Heart left ventricle (tissue), 16 donors: ENCODE data around the gene SCAMP1. TPM values are rescaled to one million over a fixed set of nuclear protein-coding genes. Genes with fewer than 3 reads are reported as not detected.
A peak's percentile ranks its signal among the peaks of the same experiment; 100 is the strongest.

Source experiments
- ATAC-seq, 4 donors: fragments of 200-7000 bp; cut with Tn5 transposase; one replicate each; pipeline ENCODE4 v1.9.1; 2020 to 2022; ENCODE audit warnings: moderate library complexity in 4 of 4, mild to moderate bottlenecking in 3 of 4, moderate number of reproducible peaks in 1 of 4
- DNase-seq, 5 donors: peaks; one replicate each; pipeline ENCODE4 v3.0.0-alpha.2; 2020
- H3K27ac ChIP-seq, 12 donors: fragments of 200-600 bp; sonication (generic) in 4 of 12; one replicate each; pipeline versions ENCODE4 v1.5.0 to v1.8.0; 2016 to 2022; ENCODE audit warnings: mild to moderate bottlenecking in 2 of 12
- H3K27me3 ChIP-seq, 9 donors: fragments of 200-600 bp; sonication (generic) in 2 of 9; one replicate each; pipeline versions ENCODE4 v1.5.1 to v1.8.0; 2016 to 2022; ENCODE audit warnings: mild to moderate bottlenecking in 3 of 9
- H3K36me3 ChIP-seq, 9 donors: fragments of 200-600 bp; sonication (generic) in 2 of 9; one replicate each; pipeline versions ENCODE4 v1.5.0 to v1.8.0; 2018 to 2022; ENCODE audit warnings: mild to moderate bottlenecking in 2 of 9
- H3K4me1 ChIP-seq, 12 donors: fragments of 200-600 bp; sonication (generic) in 4 of 12; one replicate each; pipeline versions ENCODE4 v1.5.0 to v1.8.0; 2016 to 2022; ENCODE audit warnings: mild to moderate bottlenecking in 3 of 12
- H3K4me3 ChIP-seq, 12 donors: fragments of 200-600 bp; sonication (generic) in 4 of 12; one replicate each; pipeline versions ENCODE4 v1.5.0 to v1.8.0; 2017 to 2022; ENCODE audit warnings: mild to moderate bottlenecking in 9 of 12, moderate library complexity in 4 of 12
- H3K9me3 ChIP-seq, 12 donors: fragments of 200-600 bp; sonication (generic) in 4 of 12; one replicate each; pipeline versions ENCODE4 v1.5.0 to v1.8.0; 2016 to 2022; ENCODE audit warnings: mild to moderate bottlenecking in 1 of 12
- POLR2A ChIP-seq, 2 donors: fragments of 450-650 bp; IDR thresholded peaks; one replicate each; pipeline ENCODE4 v1.6.1; 2017; ENCODE audit warnings: antibody characterized with exemption in 2 of 2, mild to moderate bottlenecking in 2 of 2, moderate library complexity in 2 of 2
- WGBS, 4 donors: extraction: QIAGEN DNeasy Blood & Tissue Kit in 2 of 4; methylation state at CpG; one replicate each; pipeline versions ENCODE4 v1.1.5 to v1.1.7; 2013 to 2018; 5-methylcytosine and 5-hydroxymethylcytosine counted together
- intact Hi-C, 10 donors: fragments of 100-400 bp; cut with DNase I; formaldehyde crosslinking; loops; one replicate each; pipeline versions ENCODE4 v1.11.1 to v1.14.2; 2022
- polyA plus RNA-seq, 2 donors: library from polyadenylated mRNA; stranded (reverse); fragments of 200-250 nt; gene quantifications; one replicate each; pipeline ENCODE4 v1.2.3, GENCODE V29; 2013
- total RNA-seq, 9 donors: library from RNA; depleted of rRNA in 2 of 9; stranded (reverse); fragments of >200 nt in 2 of 9; fragmentation: NEBNext Ultra II Directional in 3 of 9; extraction: Animal tissue kit (Norgen Biotek cat#: 25700) in 3 of 9; gene quantifications; one replicate each; pipeline versions ENCODE4 v1.1.0 to v1.2.4, GENCODE V29; 2016 to 2023
- TF ChIP-seq, protein P1 (sequence below), 12 donors: fragments of 200-600 bp; sonication (generic) in 4 of 12; IDR thresholded peaks; one replicate each; pipeline versions ENCODE4 v1.5.0 to v1.8.0; 2018 to 2022; ENCODE audit warnings: antibody characterized with exemption in 12 of 12, mild to moderate bottlenecking in 5 of 12
- donor health status: ischemic (EF 13 %, LVEDD 7.1; RV severe dilation, severe dysfunction).
- donor health status: healthy with polysubstance abuse.
- donor health status: DM: no; HTN: yes; CAD: no.
- donor health status: DM: no; HTN: no; CAD: no.
- donor health status: ischemic (EF 25% LVEDD 6.9; RV normal size, moderate dysfunction).
- donor health status: ischemic (EF 25% LVEDD 5.7; RV mildly dilated, moderate dysfunction).
- donor health status: healthy.
- donor health status: DM: yes; HTN: yes; CAD: no.
- donor health status: ischemic (EF 35%, LVEDD 5.7; RV mildly dilated, moderate dysfunction).
- donor health status: nonischemic (EF 11% LVEDD 7.7; RV severe dilation, severe dysfunction).
- donor health status: DM: yes; HTN: yes; CAD: no.
- donor health status: PGD.
- donor health status: ischemic (EF 29% LVEDD 5.4; RV normal size, mild dysfunction).
- donor health status: nonischemic (EF 23%, LVEDD 6.1; RV moderate dilation, normal function).

Gene SCAMP1
- total and polyA plus RNA-seq, 11 donors = 6.9 to 40.6 (median 33.7) TPM

DNA sequence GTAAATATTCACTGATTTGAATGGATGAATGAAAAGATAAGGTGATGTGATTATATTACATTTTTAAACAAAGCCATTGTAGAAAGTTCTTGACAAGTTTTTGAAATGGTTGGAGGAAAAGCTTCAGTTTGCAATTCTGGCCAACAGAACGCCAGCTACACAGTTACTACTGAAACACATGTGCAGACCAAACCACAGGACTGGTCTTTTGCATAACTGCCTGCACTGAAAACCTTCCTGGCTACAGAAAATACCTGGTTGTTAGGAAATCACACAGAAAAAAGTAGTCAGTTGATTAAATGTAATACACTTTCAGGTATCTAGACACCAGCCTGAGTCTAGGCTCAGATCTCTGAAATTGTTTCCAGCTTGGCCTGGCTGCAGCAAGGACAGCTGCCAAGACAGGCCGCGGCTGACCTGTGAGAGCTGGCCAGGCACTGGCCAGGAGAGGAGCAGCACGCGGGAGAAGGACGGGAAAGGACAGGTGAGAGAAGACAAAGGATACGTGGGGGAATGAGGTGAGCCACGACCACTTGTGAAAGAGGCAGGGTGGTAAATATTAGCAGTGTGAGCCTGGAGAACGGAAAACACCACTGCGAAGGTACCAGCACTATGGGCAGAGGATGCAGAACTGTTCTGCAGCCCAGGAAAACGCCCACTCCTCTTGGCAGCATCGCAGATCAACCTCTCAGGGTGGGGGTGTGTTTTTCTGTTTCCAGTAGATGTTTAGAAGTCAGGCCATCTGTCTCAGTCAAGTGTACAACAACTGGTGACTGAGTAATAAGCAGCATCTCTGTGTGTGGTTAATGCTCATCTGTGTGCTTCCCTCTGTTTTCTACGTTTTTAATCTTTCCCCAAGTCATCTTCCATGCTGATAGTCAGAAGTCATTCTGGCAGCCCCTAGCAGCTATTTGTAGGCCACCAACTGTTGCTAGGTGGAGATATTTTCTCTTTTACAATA, 137.4 kb downstream of the SCAMP1 start:
- DNase-seq (peak in 1 of 5 donors; percentile 47), ATAC-seq (peak in 3 of 4 donors; percentile 41 to 71 (median 57))
- intact Hi-C loops = no loop called here
- peaks cover 0 to 57% (median 25%) of the 10 kb centered on the region in 12 donors for H3K4me1 ChIP-seq
- no peaks in the 10 kb centered on the region for H3K9me3 ChIP-seq
- no peaks in the 10 kb centered on the region for H3K27me3 ChIP-seq
- 45 to 64% (median 58%) methylated on average over 13 of the region's 13 CpGs for WGBS, 4 donors
- H3K27ac ChIP-seq = no peak overlapping the region
- peaks cover 0 to 4% (median 0%) of the 10 kb centered on the region in 9 donors for H3K36me3 ChIP-seq
- H3K4me3 ChIP-seq = no peak overlapping the region
- TF ChIP-seq, protein P1, sequence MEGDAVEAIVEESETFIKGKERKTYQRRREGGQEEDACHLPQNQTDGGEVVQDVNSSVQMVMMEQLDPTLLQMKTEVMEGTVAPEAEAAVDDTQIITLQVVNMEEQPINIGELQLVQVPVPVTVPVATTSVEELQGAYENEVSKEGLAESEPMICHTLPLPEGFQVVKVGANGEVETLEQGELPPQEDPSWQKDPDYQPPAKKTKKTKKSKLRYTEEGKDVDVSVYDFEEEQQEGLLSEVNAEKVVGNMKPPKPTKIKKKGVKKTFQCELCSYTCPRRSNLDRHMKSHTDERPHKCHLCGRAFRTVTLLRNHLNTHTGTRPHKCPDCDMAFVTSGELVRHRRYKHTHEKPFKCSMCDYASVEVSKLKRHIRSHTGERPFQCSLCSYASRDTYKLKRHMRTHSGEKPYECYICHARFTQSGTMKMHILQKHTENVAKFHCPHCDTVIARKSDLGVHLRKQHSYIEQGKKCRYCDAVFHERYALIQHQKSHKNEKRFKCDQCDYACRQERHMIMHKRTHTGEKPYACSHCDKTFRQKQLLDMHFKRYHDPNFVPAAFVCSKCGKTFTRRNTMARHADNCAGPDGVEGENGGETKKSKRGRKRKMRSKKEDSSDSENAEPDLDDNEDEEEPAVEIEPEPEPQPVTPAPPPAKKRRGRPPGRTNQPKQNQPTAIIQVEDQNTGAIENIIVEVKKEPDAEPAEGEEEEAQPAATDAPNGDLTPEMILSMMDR (IDR thresholded peaks at IDR 0.05) = no peak
- TF ChIP-seq POLR2A (IDR thresholded peaks at IDR 0.05) = no peak

DNA sequence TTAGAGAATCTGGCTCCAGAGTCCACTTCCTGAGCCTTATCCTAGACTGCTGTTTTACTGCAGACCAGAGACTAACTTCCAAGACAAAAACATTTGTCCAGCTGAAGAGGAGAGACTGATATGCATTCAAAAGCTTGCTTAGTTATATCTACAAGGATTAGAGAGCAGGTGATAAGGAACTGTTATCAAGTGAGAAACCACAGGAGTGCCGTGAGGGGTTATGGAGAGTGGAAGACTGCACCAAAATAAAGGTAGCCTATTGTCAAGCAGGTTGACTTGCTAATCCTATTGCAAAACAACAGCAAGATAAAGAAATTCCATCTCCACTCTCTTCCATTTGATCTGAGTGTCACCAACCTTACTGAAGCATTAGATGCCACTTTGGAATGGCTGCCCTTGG, 139.1 kb downstream of the SCAMP1 start:
- TF ChIP-seq, protein P1 (IDR thresholded peaks at IDR 0.05) = no peak
- TF ChIP-seq POLR2A (IDR thresholded peaks at IDR 0.05) = no peak
- Histone ChIP-seq H3K27me3 (no peaks in the 10 kb centered on the region), H3K4me1 (peaks cover 2 to 73% (median 33%) of the 10 kb centered on the region in 12 donors), H3K36me3 (no peaks in the 10 kb centered on the region), H3K4me3 (no peak overlapping the region), H3K27ac (no peak overlapping the region), H3K9me3 (no peaks in the 10 kb centered on the region)
- intact Hi-C loops = no loop called here
- WGBS, 4 donors = 66 to 78% (median 70%) methylated on average over 1 of the region's 1 CpG
- DNase-seq = no peak
- no peak for ATAC-seq

DNA sequence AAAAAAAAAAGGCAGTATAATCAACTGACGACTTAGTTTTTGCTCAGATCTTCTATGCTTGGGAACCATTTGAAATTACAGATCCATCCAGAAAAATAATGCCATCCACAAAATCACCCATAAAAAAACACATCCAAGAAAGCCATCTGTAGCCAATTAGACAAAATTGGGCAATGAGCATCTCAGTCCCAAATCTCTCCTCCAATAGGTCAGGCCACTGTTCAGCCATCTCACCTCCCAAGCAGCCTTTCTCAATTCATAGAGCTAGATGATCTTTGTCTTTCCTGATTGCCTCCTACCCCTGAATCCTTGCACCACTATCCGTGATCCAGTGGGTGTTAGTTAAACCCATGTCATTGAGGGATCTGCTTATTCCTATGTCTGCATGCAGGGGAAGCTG, 139.6 kb downstream of the SCAMP1 start:
- no peak overlapping the region for H3K27ac ChIP-seq
- DNase-seq (no peak), ATAC-seq (no peak)
- H3K9me3 ChIP-seq = no peaks in the 10 kb centered on the region
- peaks cover 4 to 79% (median 38%) of the 10 kb centered on the region in 12 donors for H3K4me1 ChIP-seq
- H3K27me3 ChIP-seq = no peaks in the 10 kb centered on the region
- no peak overlapping the region for H3K4me3 ChIP-seq
- intact Hi-C loops = no loop called here
- 95 to 100% (median 95%) methylated on average over 2 of the region's 2 CpGs for WGBS, 4 donors
- TF ChIP-seq, protein P1 (IDR thresholded peaks at IDR 0.05) = no peak
- TF ChIP-seq POLR2A (IDR thresholded peaks at IDR 0.05) = no peak
- no peaks in the 10 kb centered on the region for H3K36me3 ChIP-seq

DNA sequence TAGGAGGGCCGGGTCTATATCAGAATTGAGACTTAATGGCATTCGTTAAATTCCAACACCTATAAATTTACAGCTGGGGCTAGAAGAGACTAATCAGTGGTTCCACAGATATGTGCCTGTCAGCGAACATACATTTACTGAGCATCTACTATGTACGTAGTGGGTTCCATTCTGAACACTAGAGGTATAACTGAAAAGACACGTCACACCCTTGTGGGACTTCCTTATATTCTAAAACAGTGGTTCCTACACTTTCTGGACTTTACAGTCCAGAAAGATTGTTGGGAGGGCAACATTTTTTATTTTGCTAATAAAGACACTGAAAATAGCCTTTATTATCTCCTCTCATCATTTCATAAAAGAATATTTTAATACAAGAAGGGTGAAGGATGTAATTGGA, 140.5 kb downstream of the SCAMP1 start:
- no peak for TF ChIP-seq POLR2A (IDR thresholded peaks at IDR 0.05)
- TF ChIP-seq, protein P1 (IDR thresholded peaks at IDR 0.05) = no peak
- no peaks in the 10 kb centered on the region for H3K36me3 ChIP-seq
- peak overlapping the region in 1 of 12 donors; percentile 17 for H3K27ac ChIP-seq
- ATAC-seq (no peak), DNase-seq (no peak)
- peaks cover 4 to 87% (median 46%) of the 10 kb centered on the region in 12 donors for H3K4me1 ChIP-seq
- intact Hi-C loops = no loop called here
- no peaks in the 10 kb centered on the region for H3K9me3 ChIP-seq
- WGBS, 4 donors = 92 to 96% (median 96%) methylated on average over 5 of the region's 5 CpGs
- no peak overlapping the region for H3K4me3 ChIP-seq
- H3K27me3 ChIP-seq = no peaks in the 10 kb centered on the region
